IPS DF 6.9 (cell line): ENCODE data around the gene CCT4.
"Not testable (repeated sequence)": the region's sequence is repeated elsewhere in the genome, so short reads cannot be mapped to it uniquely, and the experiment has no call there.

Experiments
- DNase-seq: peaks from one replicate; pipeline ENCODE4 v3.0.0-alpha.2; 2013; ENCODE audit warnings: low read depth, low spot score
- H3K27ac ChIP-seq: one replicate; pipeline ENCODE4 v1.5.1; 2013; ENCODE audit warnings: low read length, control low read depth
- H3K27me3 ChIP-seq: 2 replicates; pipeline ENCODE4 v1.6.1; 2013; ENCODE audit warnings: mild to moderate bottlenecking, low read length; ENCODE audit not compliant: control insufficient read depth, insufficient read depth
- H3K36me3 ChIP-seq: 2 replicates; pipeline ENCODE4 v1.6.1; 2013; ENCODE audit warnings: low read length; ENCODE audit not compliant: control insufficient read depth, insufficient read depth
- H3K4me1 ChIP-seq: 2 replicates; pipeline ENCODE4 v1.6.1; 2013; ENCODE audit warnings: low read length; ENCODE audit not compliant: control insufficient read depth, insufficient read depth
- H3K4me3 ChIP-seq: 2 replicates; pipeline ENCODE4 v1.5.1; 2013; ENCODE audit warnings: mild to moderate bottlenecking, low read length
- H3K9me3 ChIP-seq: 2 replicates; pipeline ENCODE4 v1.6.1; 2013; ENCODE audit warnings: low read length, inconsistent platforms; ENCODE audit not compliant: control insufficient read depth, insufficient read depth
- WGBS: extraction: QIAGEN DNeasy Blood & Tissue Kit; methylation state at CpG from one replicate; pipeline ENCODE4 v1.1.7; 2013; ENCODE audit warnings: mixed read lengths, missing lambda C conversion rate; ENCODE audit not compliant: insufficient read length, insufficient coverage; 5-methylcytosine and 5-hydroxymethylcytosine counted together

CCT4 gene

GRCh38 chr2:61853086-61853846 is 35.2 kb downstream of the CCT4 start:
- Histone ChIP-seq H3K9me3 (no peaks in the 10 kb centered on the region), H3K36me3 (no peaks in the 10 kb centered on the region), H3K27ac (no peak overlapping the region), H3K27me3 (no peaks in the 10 kb centered on the region), H3K4me3 (peak overlapping the region; percentile 93; the same call in 1 of the 2 replicates), H3K4me1 (no peaks in the 10 kb centered on the region)
- no CpG with 5 or more reads among the region's 26 CpGs for WGBS
- peak; percentile 16 for DNase-seq

- not testable (repeated sequence) for H3K4me3 ChIP-seq, H3K27ac ChIP-seq, DNase-seq, H3K4me1 ChIP-seq, H3K27me3 ChIP-seq, H3K36me3 ChIP-seq, H3K9me3 ChIP-seq
- whole genome bisulfite sequencing = no CpG with 5 or more reads among the region's 10 CpGs
Observed at GRCh38 chr2:61851270-61851669, 37.2 kb downstream of the CCT4 start.

GRCh38 chr2:61845320-61845719 is 43.1 kb downstream of the CCT4 start:
- DNase-seq = no peak
- Histone ChIP-seq H3K36me3 (no peaks in the 10 kb centered on the region), H3K27ac (no peak overlapping the region), H3K27me3 (no peaks in the 10 kb centered on the region; the same call in 1 of the 2 replicates), H3K4me3 (no peak overlapping the region), H3K9me3 (no peaks in the 10 kb centered on the region), H3K4me1 (no peaks in the 10 kb centered on the region)
- WGBS = no CpG with 5 or more reads among the region's 3 CpGs

- H3K4me3 ChIP-seq = no peak overlapping the region
- DNase-seq = no peak
- no peaks in the 10 kb centered on the region for H3K36me3 ChIP-seq
- no peak overlapping the region for H3K27ac ChIP-seq
- H3K4me1 ChIP-seq = no peaks in the 10 kb centered on the region
- H3K27me3 ChIP-seq = no peaks in the 10 kb centered on the region; the same call in 1 of the 2 replicates
- no CpG with 5 or more reads among the region's 3 CpGs for WGBS
- no peaks in the 10 kb centered on the region for H3K9me3 ChIP-seq
Observed at GRCh38 chr2:61841286-61841685, 47.2 kb downstream of the CCT4 start.

GRCh38 chr2:61834893-61835292 is 53.6 kb downstream of the CCT4 start:
- no peak overlapping the region for H3K27ac ChIP-seq
- H3K27me3 ChIP-seq = no peaks in the 10 kb centered on the region
- WGBS = no CpG with 5 or more reads among the region's 1 CpG
- no peak for DNase-seq
- no peaks in the 10 kb centered on the region for H3K9me3 ChIP-seq
- H3K36me3 ChIP-seq = no peaks in the 10 kb centered on the region
- no peak overlapping the region for H3K4me3 ChIP-seq
- H3K4me1 ChIP-seq = no peaks in the 10 kb centered on the region

- Histone ChIP-seq H3K36me3 (no peaks in the 10 kb centered on the region), H3K4me3 (no peak overlapping the region)
Observed at GRCh38 chr2:61833971-61834370, 54.5 kb downstream of the CCT4 start.

GRCh38 chr2:61832183-61832841 is 56.1 kb downstream of the CCT4 start:
- Histone ChIP-seq H3K4me3 (no peak overlapping the region), H3K27ac (no peak overlapping the region), H3K9me3 (no peaks in the 10 kb centered on the region), H3K27me3 (no peaks in the 10 kb centered on the region), H3K36me3 (no peaks in the 10 kb centered on the region), H3K4me1 (no peaks in the 10 kb centered on the region)
- 100% methylated on average over 1 of the region's 11 CpGs for WGBS
- no peak for DNase-seq

More at GRCh38 chr2:61833971-61834370, 54.5 kb downstream of the CCT4 start:
- no peak for DNase-seq
- H3K27me3 ChIP-seq = no peaks in the 10 kb centered on the region
- WGBS = no CpG with 5 or more reads among the region's 1 CpG
- H3K27ac ChIP-seq = no peak overlapping the region
- H3K4me1 ChIP-seq = no peaks in the 10 kb centered on the region
- no peaks in the 10 kb centered on the region for H3K9me3 ChIP-seq

GRCh38 chr2:61822255-61822654 is 66.2 kb downstream of the CCT4 start:
- Histone ChIP-seq H3K36me3 (no peaks in the 10 kb centered on the region), H3K9me3 (no peaks in the 10 kb centered on the region), H3K4me1 (no peaks in the 10 kb centered on the region), H3K4me3 (no peak overlapping the region), H3K27ac (no peak overlapping the region), H3K27me3 (no peaks in the 10 kb centered on the region)
- DNase-seq = no peak
- WGBS = no CpG with 5 or more reads among the region's 2 CpGs
